Mesenchymal stem cell (in vitro differentiated cells and primary cell): ENCODE measurements around the gene ASTN2.

ENCODE experiments used
- DNase-seq: peaks from one replicate; pipeline ENCODE4 v3.0.0-alpha.2; 2013
- H2AFZ ChIP-seq: one replicate; pipeline ENCODE4 v1.6.1; 2013; ENCODE audit warnings: low read depth, mild to moderate bottlenecking, control low read depth, inconsistent platforms, low read length, moderate library complexity
- H2AK5ac ChIP-seq: 2 replicates; pipeline ENCODE4 v1.6.1; 2013; ENCODE audit warnings: low read length, moderate library complexity, mild to moderate bottlenecking, inconsistent platforms; ENCODE audit not compliant: severe bottlenecking
- H2BK120ac ChIP-seq: one replicate; pipeline ENCODE4 v1.6.1; 2013; ENCODE audit warnings: low read depth, mild to moderate bottlenecking, inconsistent platforms, low read length, moderate library complexity
- H2BK12ac ChIP-seq, 2 experiments: one replicate each; pipeline ENCODE4 v1.6.1; 2013; ENCODE audit warnings: inconsistent platforms in 2 of 2, low read length in 2 of 2, mild to moderate bottlenecking in 2 of 2, moderate library complexity in 2 of 2, control low read depth in 1 of 2
- H2BK15ac ChIP-seq: one replicate; pipeline ENCODE4 v1.6.1; 2013; ENCODE audit warnings: mild to moderate bottlenecking, low read depth, inconsistent platforms; ENCODE audit not compliant: poor library complexity, severe bottlenecking
- H2BK5ac ChIP-seq: 2 replicates; pipeline ENCODE4 v1.6.1; 2013; ENCODE audit warnings: low read depth, mild to moderate bottlenecking, low read length, control low read depth, inconsistent platforms; ENCODE audit not compliant: poor library complexity, severe bottlenecking
- H3K14ac ChIP-seq, 2 experiments: one replicate each; pipeline ENCODE4 v1.6.1; 2013; ENCODE audit warnings: inconsistent platforms in 2 of 2, low read length in 2 of 2, control low read depth in 1 of 2, mild to moderate bottlenecking in 1 of 2, moderate library complexity in 1 of 2
- H3K18ac ChIP-seq, 2 experiments: one replicate each; pipeline ENCODE4 v1.6.1; 2013; ENCODE audit warnings: inconsistent platforms in 2 of 2, low read length in 2 of 2, control low read depth in 1 of 2, low read depth in 1 of 2, mild to moderate bottlenecking in 1 of 2
- H3K23ac ChIP-seq, 2 experiments: one replicate each; pipeline ENCODE4 v1.6.1; 2013; ENCODE audit warnings: inconsistent platforms in 2 of 2, low read length in 2 of 2, mild to moderate bottlenecking in 2 of 2, moderate library complexity in 2 of 2, control low read depth in 1 of 2
- H3K27ac ChIP-seq: 2 replicates; pipeline ENCODE4 v1.5.1; 2013; ENCODE audit warnings: mild to moderate bottlenecking, moderate library complexity, low read length, control low read depth, inconsistent platforms; ENCODE audit not compliant: poor library complexity, severe bottlenecking
- H3K27me3 ChIP-seq, 2 experiments: 2 replicates each; pipeline versions ENCODE4 v1.6.1 to v1.7.0; 2013; ENCODE audit warnings: low read length in 2 of 2, mild to moderate bottlenecking in 2 of 2, moderate library complexity in 2 of 2, control low read depth in 1 of 2, inconsistent platforms in 1 of 2; ENCODE audit not compliant: control insufficient read depth in 1 of 2, insufficient read depth in 1 of 2
- H3K36me3 ChIP-seq, 2 experiments: 2 replicates each; pipeline versions ENCODE4 v1.6.1 to v1.7.0; 2013; ENCODE audit warnings: low read length in 2 of 2, control low read depth in 1 of 2, inconsistent platforms in 1 of 2, low read depth in 1 of 2, mild to moderate bottlenecking in 1 of 2; ENCODE audit not compliant: insufficient read depth in 2 of 2, control insufficient read depth in 1 of 2
- H3K4ac ChIP-seq, 2 experiments: one replicate each; pipeline ENCODE4 v1.6.1; 2013; ENCODE audit warnings: inconsistent platforms in 2 of 2, low read length in 2 of 2, mild to moderate bottlenecking in 2 of 2, moderate library complexity in 2 of 2, control low read depth in 1 of 2, low read depth in 1 of 2
- H3K4me1 ChIP-seq: 2 replicates; pipeline ENCODE4 v1.6.1; 2013; ENCODE audit warnings: low read depth, low read length, control low read depth; ENCODE audit not compliant: control insufficient read depth, insufficient read depth
- H3K4me2 ChIP-seq: 2 replicates; pipeline ENCODE4 v1.6.1; 2013; ENCODE audit warnings: low read length, mild to moderate bottlenecking, inconsistent platforms; ENCODE audit not compliant: poor library complexity, severe bottlenecking
- H3K4me3 ChIP-seq, 2 experiments: 2 replicates each; pipeline versions ENCODE4 v1.5.1 to v1.7.0; 2013; ENCODE audit warnings: low read length in 2 of 2, mild to moderate bottlenecking in 2 of 2, control low read depth in 1 of 2, low read depth in 1 of 2; ENCODE audit not compliant: insufficient read depth in 1 of 2
- H3K79me1 ChIP-seq: replicated peaks from 2 replicates; pipeline ENCODE4 v1.6.1; 2013; ENCODE audit warnings: mild to moderate bottlenecking, control low read depth, low read length, inconsistent platforms; ENCODE audit not compliant: poor library complexity, severe bottlenecking
- H3K9ac ChIP-seq: 2 replicates; pipeline ENCODE4 v1.7.0; 2013; ENCODE audit warnings: mild to moderate bottlenecking, low read length, moderate library complexity
- H3K9me3 ChIP-seq: 2 replicates; pipeline ENCODE4 v1.7.0; 2013; ENCODE audit warnings: mild to moderate bottlenecking, low read length; ENCODE audit not compliant: control insufficient read depth
- H4K8ac ChIP-seq: one replicate; pipeline ENCODE4 v1.6.1; 2013; ENCODE audit warnings: inconsistent platforms, mild to moderate bottlenecking, low read length, moderate library complexity
- H4K91ac ChIP-seq: one replicate; pipeline ENCODE4 v1.6.1; 2013; ENCODE audit warnings: mild to moderate bottlenecking, low read length, inconsistent platforms
- WGBS: methylation state at CpG from one replicate; pipeline ENCODE4 v1.1.7; 2013; ENCODE audit warnings: mixed read lengths; 5-methylcytosine and 5-hydroxymethylcytosine counted together

ASTN2 gene

DNA sequence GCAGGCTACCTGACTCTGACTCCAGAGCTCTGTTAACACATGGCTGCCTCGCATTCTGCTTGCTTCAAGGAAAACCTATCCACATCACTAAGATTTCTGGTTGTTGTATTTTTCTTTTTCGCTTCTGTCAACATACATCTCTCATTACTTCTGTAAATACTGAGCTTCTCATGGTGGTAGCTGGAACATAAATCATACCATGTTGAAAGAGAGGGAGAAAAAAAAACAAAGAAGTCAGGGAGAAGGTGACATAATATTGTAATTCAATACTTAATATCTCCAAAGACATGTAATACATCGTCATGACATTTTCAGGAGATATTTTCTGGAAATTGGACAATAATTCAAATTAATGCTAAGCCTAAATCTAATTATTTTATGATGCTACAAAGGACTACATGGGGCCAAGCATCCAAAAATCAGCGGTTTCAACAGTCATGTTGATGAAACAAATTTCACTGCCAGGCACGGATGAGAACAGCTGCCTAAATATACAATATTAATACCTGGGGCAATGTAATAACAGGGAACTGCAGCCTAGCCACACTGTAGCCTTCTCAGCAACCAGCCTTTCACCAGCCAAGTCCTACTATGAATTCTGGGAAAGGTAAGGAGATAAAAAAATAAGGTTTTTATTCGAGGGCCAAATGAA lies 395.8 kb downstream of the ASTN2 start:
- no peak overlapping the region for H2AK5ac ChIP-seq

GRCh38 chr9:117017414-117017985 lies 397.4 kb downstream of the ASTN2 start:
- Histone ChIP-seq H2BK5ac (no peak overlapping the region), H2AK5ac (no peak overlapping the region), H3K9ac (no peak overlapping the region), H4K91ac (no peak overlapping the region), H2BK15ac (no peak overlapping the region), H4K8ac (no peak overlapping the region), H3K9me3 (no peaks in the 10 kb centered on the region), H3K4me3 (no peak overlapping the region), H3K14ac (no peak overlapping the region), H3K27ac (no peak overlapping the region), H3K79me1 (no peaks in the 10 kb centered on the region), H3K23ac (no peak overlapping the region), H3K4me2 (no peak overlapping the region), H3K27me3 (no peaks in the 10 kb centered on the region), H2AFZ (no peak overlapping the region), H2BK120ac (no peak overlapping the region), H3K4me1 (no peaks in the 10 kb centered on the region), H3K4ac (no peak overlapping the region), H2BK12ac (no peak overlapping the region), H3K36me3 (no peaks in the 10 kb centered on the region), H3K18ac (no peak overlapping the region)
- no peak for DNase-seq
- WGBS: 73% methylated on average over 2 of the region's 3 CpGs

More for the DNA sequence above, 395.8 kb downstream of the ASTN2 start:
- H3K79me1 ChIP-seq: no peaks in the 10 kb centered on the region
- no peak overlapping the region for H2BK5ac ChIP-seq
- no peak overlapping the region for H3K4ac ChIP-seq
- H3K18ac ChIP-seq: no peak overlapping the region
- H3K9me3 ChIP-seq: no peaks in the 10 kb centered on the region
- H3K23ac ChIP-seq: no peak overlapping the region
- H2BK12ac ChIP-seq: no peak overlapping the region
- no peak overlapping the region for H3K27ac ChIP-seq
- H3K27me3 ChIP-seq: no peaks in the 10 kb centered on the region
- H2BK120ac ChIP-seq: no peak overlapping the region
- H3K4me1 ChIP-seq: no peaks in the 10 kb centered on the region
- no peak overlapping the region for H3K9ac ChIP-seq
- DNase-seq: no peak
- no peak overlapping the region for H4K91ac ChIP-seq
- H2AFZ ChIP-seq: no peak overlapping the region
- H4K8ac ChIP-seq: no peak overlapping the region
- H2BK15ac ChIP-seq: no peak overlapping the region
- H3K14ac ChIP-seq: no peak overlapping the region
- H3K36me3 ChIP-seq: no peaks in the 10 kb centered on the region
- no peak overlapping the region for H3K4me3 ChIP-seq
- no peak overlapping the region for H3K4me2 ChIP-seq
- WGBS: 77% methylated on average over 3 of the region's 6 CpGs

GRCh38 chr9:117014061-117014460 lies 400.8 kb downstream of the ASTN2 start:
- H2BK5ac ChIP-seq: no peak overlapping the region
- H3K36me3 ChIP-seq: no peaks in the 10 kb centered on the region
- H3K23ac ChIP-seq: no peak overlapping the region
- no peak overlapping the region for H3K4me3 ChIP-seq
- H2BK120ac ChIP-seq: no peak overlapping the region
- H4K8ac ChIP-seq: no peak overlapping the region
- H3K27me3 ChIP-seq: no peaks in the 10 kb centered on the region
- no peak overlapping the region for H2AK5ac ChIP-seq
- no peak overlapping the region for H3K14ac ChIP-seq
- H3K79me1 ChIP-seq: no peaks in the 10 kb centered on the region
- no peak overlapping the region for H3K9ac ChIP-seq
- H3K9me3 ChIP-seq: no peaks in the 10 kb centered on the region
- no peak overlapping the region for H3K27ac ChIP-seq
- no peak for DNase-seq
- no peak overlapping the region for H2BK15ac ChIP-seq
- no peak overlapping the region for H4K91ac ChIP-seq
- no peak overlapping the region for H2AFZ ChIP-seq
- no peak overlapping the region for H3K18ac ChIP-seq
- no peaks in the 10 kb centered on the region for H3K4me1 ChIP-seq
- H3K4me2 ChIP-seq: no peak overlapping the region
- 100% methylated on average over 1 of the region's 4 CpGs for WGBS
- H2BK12ac ChIP-seq: no peak overlapping the region
- H3K4ac ChIP-seq: no peak overlapping the region

- Histone ChIP-seq H4K91ac (no peak overlapping the region), H3K4ac (no peak overlapping the region), H2AFZ (no peak overlapping the region), H3K23ac (no peak overlapping the region), H3K4me3 (no peak overlapping the region), H2BK120ac (no peak overlapping the region), H3K9me3 (no peaks in the 10 kb centered on the region), H3K14ac (no peak overlapping the region), H3K36me3 (no peaks in the 10 kb centered on the region), H2BK15ac (no peak overlapping the region), H3K9ac (no peak overlapping the region), H4K8ac (no peak overlapping the region), H2AK5ac (no peak overlapping the region), H3K27ac (no peak overlapping the region), H2BK5ac (no peak overlapping the region), H3K4me1 (no peaks in the 10 kb centered on the region), H3K18ac (no peak overlapping the region), H2BK12ac (no peak overlapping the region), H3K79me1 (no peaks in the 10 kb centered on the region), H3K4me2 (no peak overlapping the region), H3K27me3 (no peaks in the 10 kb centered on the region)
- WGBS: 78% methylated on average over 4 of the region's 4 CpGs
- DNase-seq: no peak
These were observed 401.3 kb downstream of the ASTN2 start for GRCh38 chr9:117013440-117013995.
